NCI-H2196 treated with DMSO at 0.1 percent for 48 hours (cell line): ENCODE measurements around the gene VPS33A.
"Not testable (repeated sequence)": the region's sequence is repeated elsewhere in the genome, so short reads cannot be mapped to it uniquely, and the experiment has no call there.

Experiments
- DNase-seq: peaks from one replicate; lab custom pipeline; 2025; ENCODE audit not compliant: unreplicated experiment; lab: John Stamatoyannopoulos, UW

Gene VPS33A

GRCh38 chr12:122205053-122205925 is 61.0 kb downstream of the VPS33A start:
- no peak for DNase-seq

GRCh38 chr12:122204167-122205052 is 61.9 kb downstream of the VPS33A start:
- no peak for DNase-seq

GRCh38 chr12:122203301-122204166 is 62.8 kb downstream of the VPS33A start, which contains the start of gene B3GNT4:
B3GNT4 (plus strand) TSS chr12:122203709; CDS start chr12:122204619, 910 bp downstream.
- peak; percentile 64 for DNase-seq

GRCh38 chr12:122202811-122203210 is 63.5 kb downstream of the VPS33A start:
- not testable (repeated sequence) for DNase-seq

GRCh38 chr12:122202017-122202416 is 64.3 kb downstream of the VPS33A start:
- no peak for DNase-seq

- no peak for DNase-seq
Observed at GRCh38 chr12:122201381-122201780, 64.9 kb downstream of the VPS33A start.

- DNase-seq, result no peak
Observed at GRCh38 chr12:122200541-122201175, 65.6 kb downstream of the VPS33A start.

GRCh38 chr12:122199484-122200355 is 66.6 kb downstream of the VPS33A start:
- no peak for DNase-seq

- no peak for DNase-seq
Observed at GRCh38 chr12:122197612-122197966, 68.7 kb downstream of the VPS33A start.

- no peak for DNase-seq
Observed at GRCh38 chr12:122195405-122195804, 70.9 kb downstream of the VPS33A start.

- no peak for DNase-seq
Observed at GRCh38 chr12:122194804-122195203, 71.5 kb downstream of the VPS33A start.

- DNase-seq, result no peak
Observed at GRCh38 chr12:122192441-122192840, 73.9 kb downstream of the VPS33A start.

GRCh38 chr12:122190842-122191668 is 75.2 kb downstream of the VPS33A start:
- DNase-seq, result peak; percentile 22

GRCh38 chr12:122189626-122190475 is 76.4 kb downstream of the VPS33A start:
- DNase-seq, result no peak

GRCh38 chr12:122187466-122187865 is 78.8 kb downstream of the VPS33A start:
- DNase-seq, result no peak

GRCh38 chr12:122185494-122186082 is 80.7 kb downstream of the VPS33A start:
- DNase-seq, result no peak

GRCh38 chr12:122185079-122185478 is 81.2 kb downstream of the VPS33A start:
- DNase-seq, result no peak
